Skin epidermis (tissue), 12 donors: Measurements from ENCODE around the gene CRY2.
"Not testable (repeated sequence)": the region's sequence is repeated elsewhere in the genome, so short reads cannot be mapped to it uniquely, and the experiment has no call there.

Source experiments
- H3K27ac ChIP-seq, 21 experiments: fragments of 200-600 bp; sonication (generic) in 11 of 21; one replicate each; pipeline ENCODE4 v1.5.0; 2020; ENCODE audit warnings: mild to moderate bottlenecking in 3 of 21, inconsistent platforms in 2 of 21, moderate library complexity in 2 of 21
- H3K4me3 ChIP-seq, 7 experiments: fragments of 200-600 bp; sonication (generic) in 2 of 7; one replicate each; pipeline ENCODE4 v1.5.0; 2020; ENCODE audit warnings: inconsistent platforms in 2 of 7, mild to moderate bottlenecking in 2 of 7, moderate library complexity in 1 of 7

CRY2 gene

DNA sequence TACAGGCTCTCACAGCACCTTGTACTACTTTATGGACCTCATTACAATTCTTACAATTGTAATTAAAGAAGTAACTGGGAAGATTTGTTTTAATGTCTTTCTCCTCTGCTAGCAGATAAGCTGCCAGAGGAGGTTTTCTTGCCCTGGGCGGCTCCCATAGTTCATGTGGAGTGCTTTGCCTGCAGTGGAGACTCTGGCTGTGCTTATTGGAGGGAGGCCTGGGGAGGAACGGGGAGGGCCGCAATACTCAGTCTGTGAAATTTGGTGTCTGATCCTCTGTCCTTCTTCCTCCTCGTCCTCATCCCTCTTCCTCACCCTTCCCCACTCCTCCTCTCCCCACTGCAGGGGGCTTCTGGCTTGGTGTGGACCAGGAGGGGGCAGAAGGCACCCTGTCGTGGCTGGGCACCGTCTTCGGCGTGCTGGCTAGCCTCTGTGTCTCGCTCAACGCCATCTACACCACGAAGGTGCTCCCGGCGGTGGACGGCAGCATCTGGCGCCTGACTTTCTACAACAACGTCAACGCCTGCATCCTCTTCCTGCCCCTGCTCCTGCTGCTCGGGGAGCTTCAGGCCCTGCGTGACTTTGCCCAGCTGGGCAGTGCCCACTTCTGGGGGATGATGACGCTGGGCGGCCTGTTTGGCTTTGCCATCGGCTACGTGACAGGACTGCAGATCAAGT lies 36.7 kb upstream of the CRY2 start:
- Histone ChIP-seq H3K4me3 (no peak overlapping the region), H3K27ac (no peak overlapping the region)

- H3K27ac ChIP-seq, result no peak overlapping the region
- H3K4me3 ChIP-seq, result no peak overlapping the region
These were observed 36.2 kb upstream of the CRY2 start for GRCh38 chr11:45811109-45811435.

- H3K27ac ChIP-seq, result no peak overlapping the region
These were observed 35.5 kb upstream of the CRY2 start for GRCh38 chr11:45811571-45812290.

DNA sequence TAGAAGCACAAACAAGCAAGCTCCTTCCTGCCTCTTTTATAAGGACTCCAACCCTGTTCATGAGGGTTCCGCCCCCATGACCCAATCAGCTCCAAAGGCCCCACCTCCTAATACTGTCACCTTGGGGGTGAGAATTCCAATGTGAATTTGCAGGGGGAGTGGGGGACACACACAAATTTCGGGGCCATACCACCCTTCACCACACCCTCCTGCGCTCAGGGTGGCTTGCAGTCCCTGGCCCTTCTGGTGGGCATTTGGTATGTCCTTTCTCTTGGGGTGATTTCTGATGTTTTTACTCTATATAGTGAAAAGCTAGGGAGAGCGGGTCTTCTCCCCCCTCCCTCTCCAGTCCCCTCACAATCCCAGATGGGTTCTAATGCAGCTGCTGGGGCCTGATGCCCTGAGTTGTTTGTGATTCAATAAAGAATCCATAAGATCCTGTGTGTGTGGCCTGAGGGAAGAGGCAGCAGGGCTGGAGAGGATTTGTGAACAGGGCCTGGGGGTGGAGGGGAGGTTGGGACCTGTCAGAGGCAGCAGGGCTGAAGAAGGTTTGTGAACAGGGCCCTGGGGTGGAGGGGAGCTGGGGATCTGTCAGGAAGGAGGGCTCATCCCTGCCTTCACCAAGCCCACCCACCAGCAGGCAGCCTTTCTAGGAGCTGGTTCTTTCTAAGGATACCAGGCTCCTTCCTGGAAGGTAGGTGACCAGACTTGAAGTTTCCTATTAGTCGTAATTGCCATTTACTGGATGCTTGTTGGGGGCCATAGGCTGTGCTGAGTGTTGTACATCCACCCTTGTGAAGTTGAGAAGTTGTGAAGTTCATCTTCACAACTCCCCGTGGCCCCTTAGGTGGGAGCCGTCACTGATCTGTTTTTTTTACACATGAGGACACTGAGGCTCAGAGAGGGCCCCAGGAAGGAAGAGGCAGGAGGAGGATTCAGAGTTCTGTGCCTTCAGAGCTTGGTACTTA lies 34.4 kb upstream of the CRY2 start:
- Histone ChIP-seq H3K27ac (no peak overlapping the region), H3K4me3 (no peak overlapping the region)

More at GRCh38 chr11:45811571-45812290, 35.5 kb upstream of the CRY2 start:
- no peak overlapping the region for H3K4me3 ChIP-seq

DNA sequence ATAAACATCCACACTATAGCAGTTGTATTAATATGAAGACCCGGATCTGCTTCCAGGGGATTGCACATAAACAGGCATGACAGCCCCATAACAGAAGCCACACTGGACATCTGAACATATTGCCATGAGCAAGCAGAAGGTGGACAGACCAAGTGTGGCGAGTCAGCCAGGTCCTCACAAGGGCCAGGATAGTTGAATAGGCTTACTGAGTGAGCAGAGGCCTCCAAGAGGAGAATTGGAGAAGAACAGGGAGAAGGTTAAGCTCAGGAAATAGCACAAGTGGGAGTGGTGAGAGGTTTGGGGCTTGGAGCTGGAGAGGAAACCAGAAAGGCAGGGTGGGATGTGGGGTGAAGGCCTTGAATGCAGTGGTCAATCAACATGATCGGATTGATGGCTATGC lies 31.5 kb upstream of the CRY2 start:
- H3K27ac ChIP-seq, result no peak overlapping the region
- H3K4me3 ChIP-seq, result no peak overlapping the region

- H3K27ac ChIP-seq, result no peak overlapping the region
- no peak overlapping the region for H3K4me3 ChIP-seq
These were observed 30.7 kb upstream of the CRY2 start for GRCh38 chr11:45816614-45817013.

DNA sequence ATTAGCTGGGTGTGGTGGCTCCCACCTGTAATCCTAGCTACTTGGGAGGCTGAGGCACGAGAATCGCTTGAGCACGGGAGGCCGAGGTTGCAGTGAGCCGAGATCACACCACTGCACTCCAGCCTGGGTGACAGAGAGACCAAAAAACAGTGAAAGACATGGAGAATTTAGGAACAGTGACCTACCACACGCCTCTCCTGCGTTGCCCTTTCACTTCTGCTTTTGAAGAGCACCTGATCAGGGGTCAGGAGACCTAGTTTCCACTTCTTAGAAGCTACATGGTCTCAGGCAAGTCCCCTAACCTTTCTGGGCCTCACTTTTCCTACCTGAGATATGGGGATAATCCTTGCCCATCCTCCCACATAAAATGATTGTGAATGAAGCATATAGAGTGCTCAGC lies 30.1 kb upstream of the CRY2 start:
- Histone ChIP-seq H3K4me3 (no peak overlapping the region), H3K27ac (no peak overlapping the region)

GRCh38 chr11:45818961-45819605 lies 28.2 kb upstream of the CRY2 start:
- H3K27ac ChIP-seq, result no peak overlapping the region
- no peak overlapping the region for H3K4me3 ChIP-seq

DNA sequence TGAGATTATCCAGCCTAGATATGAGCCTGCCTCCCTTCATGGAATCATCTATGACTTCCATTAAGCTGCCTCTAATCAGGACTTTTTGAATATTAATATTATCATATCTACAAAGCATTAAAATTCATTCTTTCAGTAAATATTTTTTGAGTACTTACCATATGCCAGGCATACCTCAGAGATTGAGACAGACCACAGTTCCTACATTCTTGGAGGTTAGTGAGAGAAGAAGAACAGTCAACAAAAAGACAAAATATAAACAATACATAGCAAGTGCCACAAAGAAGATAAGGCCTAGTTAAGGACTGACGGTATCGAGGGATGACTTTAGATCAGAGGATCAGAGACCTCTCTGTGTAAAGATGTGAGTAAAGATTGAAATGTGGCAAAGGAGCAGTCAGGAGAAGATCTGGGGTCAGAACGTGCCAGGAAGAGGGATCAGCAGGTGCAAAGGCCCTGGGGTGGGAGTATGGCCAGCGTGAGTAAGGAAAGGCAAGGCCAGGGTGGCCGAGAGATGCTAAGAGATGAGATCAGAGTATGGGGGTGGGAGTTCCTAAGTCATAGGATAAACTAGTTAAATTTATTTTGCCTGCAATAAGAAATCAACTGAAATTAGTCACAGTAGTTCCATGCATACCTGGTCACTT lies 26.9 kb upstream of the CRY2 start:
- H3K4me3 ChIP-seq, result no peak overlapping the region

GRCh38 chr11:45826492-45826891 lies 20.8 kb upstream of the CRY2 start:
- H3K4me3 ChIP-seq, H3K27ac ChIP-seq: not testable (repeated sequence)

More for the DNA sequence above, 26.9 kb upstream of the CRY2 start:
- H3K27ac ChIP-seq, result no peak overlapping the region

DNA sequence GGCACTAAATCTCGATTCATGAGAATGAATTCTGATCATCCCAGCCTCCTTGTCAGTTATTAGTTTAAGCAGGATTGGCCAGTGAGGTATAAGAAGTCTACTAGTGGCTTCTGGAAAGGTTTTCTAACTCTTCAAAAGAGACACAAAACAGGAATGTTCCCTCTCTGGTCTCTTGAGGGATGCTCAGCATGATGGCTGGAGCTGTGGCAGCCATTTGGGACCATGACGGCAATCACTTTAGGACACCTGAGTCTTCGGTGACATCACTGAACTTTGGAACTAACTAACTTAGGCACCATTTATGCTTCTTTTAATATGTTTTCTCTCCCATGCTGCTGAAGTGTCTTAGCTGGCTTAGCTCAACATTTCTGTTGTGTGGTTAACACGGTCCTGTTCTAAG lies 20.2 kb upstream of the CRY2 start:
- Histone ChIP-seq H3K4me3 (no peak overlapping the region), H3K27ac (no peak overlapping the region)

DNA sequence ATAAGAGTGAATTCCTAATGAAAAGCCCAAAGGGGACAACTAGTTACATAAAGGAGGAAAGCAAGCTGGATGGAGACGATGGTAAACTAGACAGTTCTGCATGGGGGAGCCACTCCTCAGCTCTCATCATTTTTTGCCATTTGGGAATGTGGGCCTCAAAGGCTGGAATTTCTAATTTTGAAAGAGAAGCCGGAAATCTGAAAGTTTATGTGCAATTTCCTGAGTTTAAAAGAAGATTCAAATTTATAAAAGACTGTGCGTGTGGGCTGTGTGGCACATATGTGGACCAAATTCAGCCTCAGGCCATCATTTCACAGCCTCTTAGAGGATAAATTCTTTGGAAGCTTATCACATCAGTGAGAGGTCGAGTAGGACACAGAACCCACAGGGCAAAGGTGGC lies 18.3 kb upstream of the CRY2 start:
- no peak overlapping the region for H3K27ac ChIP-seq
- no peak overlapping the region for H3K4me3 ChIP-seq

- H3K27ac ChIP-seq, result no peak overlapping the region
- H3K4me3 ChIP-seq, result no peak overlapping the region
These were observed 16.7 kb upstream of the CRY2 start for GRCh38 chr11:45830596-45830995.

GRCh38 chr11:45832811-45833441 lies 14.3 kb upstream of the CRY2 start:
- Histone ChIP-seq H3K4me3 (no peak overlapping the region), H3K27ac (no peak overlapping the region)

DNA sequence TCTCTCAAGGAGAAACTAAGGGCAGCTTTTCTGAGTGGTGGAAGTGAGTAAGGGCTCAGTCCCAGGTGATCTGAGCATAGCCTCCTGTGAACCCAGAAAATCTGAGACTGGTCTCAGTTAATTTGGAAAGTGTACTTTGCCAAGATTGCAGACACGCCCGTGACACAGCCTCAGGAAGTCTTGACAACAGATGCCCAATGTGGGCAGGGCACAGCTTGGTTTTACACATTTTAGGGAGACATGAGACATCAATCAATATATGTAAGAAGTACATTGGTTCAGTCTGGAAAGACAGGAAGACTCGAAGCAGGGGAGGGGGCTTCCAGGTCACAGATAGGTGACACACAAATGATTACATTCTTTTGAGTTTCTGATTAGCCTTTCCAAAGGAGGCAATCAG lies 13.5 kb upstream of the CRY2 start:
- Histone ChIP-seq H3K27ac (no peak overlapping the region), H3K4me3 (no peak overlapping the region)

DNA sequence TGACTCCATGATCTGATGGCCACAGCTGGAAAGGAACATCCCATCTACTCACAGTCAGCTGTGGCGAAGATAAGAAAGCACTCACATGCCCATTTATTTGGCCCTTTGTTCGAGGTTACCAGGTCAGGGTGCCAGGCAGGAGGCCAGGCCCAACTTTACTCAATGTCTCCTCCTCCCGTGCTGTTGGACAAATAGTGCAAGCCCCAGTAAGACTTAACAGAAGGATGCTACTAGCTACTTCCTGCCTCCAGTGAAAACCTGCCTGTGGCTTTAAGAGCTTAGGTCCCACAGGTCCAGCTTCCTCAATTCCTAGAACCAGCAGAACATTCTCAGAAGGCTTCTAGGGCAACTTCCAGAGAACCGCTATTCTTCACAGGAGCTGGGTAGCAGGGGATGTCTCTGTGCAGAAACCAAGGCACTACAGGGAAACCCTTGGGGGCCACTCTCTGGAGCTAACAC lies 12.9 kb upstream of the CRY2 start:
- Histone ChIP-seq H3K4me3 (no peak overlapping the region), H3K27ac (no peak overlapping the region)

GRCh38 chr11:45839204-45839603 lies 8.1 kb upstream of the CRY2 start:
- H3K4me3 ChIP-seq, result no peak overlapping the region
- H3K27ac ChIP-seq, result no peak overlapping the region

- H3K27ac ChIP-seq, H3K4me3 ChIP-seq: not testable (repeated sequence)
These were observed 7.0 kb upstream of the CRY2 start for GRCh38 chr11:45840251-45840650.
